Testis (tissue), 3 donors: ENCODE measurements around the gene COL6A3. TPM values are rescaled to one million over a fixed set of nuclear protein-coding genes. Genes with fewer than 3 reads are reported as not detected.
A peak's percentile ranks its signal among the peaks of the same experiment; 100 is the strongest.

Experiments
- DNase-seq: peaks from one replicate; pipeline ENCODE4 v3.0.0-alpha.2; 2019
- H3K27ac ChIP-seq, 2 donors: fragments of 200-600 bp; sonication (generic); one replicate each; pipeline ENCODE4 v1.5.1; 2019
- H3K27me3 ChIP-seq: fragments of 200-600 bp; sonication (generic); one replicate; pipeline ENCODE4 v1.5.1; 2019
- H3K36me3 ChIP-seq: fragments of 200-600 bp; sonication (generic); one replicate; pipeline ENCODE4 v1.5.1; 2017; ENCODE audit warnings: low read depth; ENCODE audit errors: missing control alignments
- H3K4me1 ChIP-seq: fragments of 200-600 bp; sonication (generic); one replicate; pipeline ENCODE4 v1.5.1; 2019
- H3K4me3 ChIP-seq, 2 donors: fragments of 200-600 bp; sonication (generic); one replicate each; pipeline ENCODE4 v1.5.1; 2017 to 2019
- H3K9me3 ChIP-seq: fragments of 200-600 bp; sonication (generic); one replicate; pipeline ENCODE4 v1.5.1; 2017
- CTCF ChIP-seq, 3 experiments: fragments of 450-650 bp in 2 of 3; fragments of 200-600 bp in 1 of 3; sonication (generic) in 1 of 3; IDR thresholded peaks; one replicate each; pipeline ENCODE4 v1.5.1; 2016 to 2019; ENCODE audit warnings: antibody characterized with exemption in 3 of 3, mild to moderate bottlenecking in 2 of 3, moderate library complexity in 1 of 3
- POLR2A ChIP-seq: fragments of 450-650 bp; IDR thresholded peaks from one replicate; pipeline ENCODE4 v1.6.1; 2017; ENCODE audit warnings: antibody characterized with exemption, mild to moderate bottlenecking, moderate library complexity
- WGBS, 2 donors: methylation state at CpG; one replicate each; pipeline ENCODE4 v1.1.5; 2018; 5-methylcytosine and 5-hydroxymethylcytosine counted together
- intact Hi-C: fragments of 100-400 bp; cut with DNase I; formaldehyde crosslinking; loops from one replicate; pipeline ENCODE4 v1.15.1; 2023; ENCODE audit warnings: low total_unique reads
- polyA plus RNA-seq: library from polyadenylated mRNA; stranded (reverse); fragments of 350-450 nt; fragmentation: Illumina TruSeq; extraction: RNeasy Lipid Tissue Mini Kit (QIAGEN cat#74804); gene quantifications from one replicate; pipeline ENCODE4 v1.2.3, GENCODE V29; 2014; ENCODE audit warnings: low read depth, low replicate concordance; ENCODE audit not compliant: insufficient read depth
- total RNA-seq, 2 donors: library from RNA; depleted of rRNA; stranded (reverse); fragments of >200 nt; gene quantifications; one replicate each; pipeline ENCODE4 v1.2.3, GENCODE V29; 2016

COL6A3 gene
- total and polyA plus RNA-seq, 3 donors from 2014 or later, result 35.1 to 93.1 (median 74.1) TPM

GRCh38 chr2:237452861-237453260, 38.9 kb upstream of the COL6A3 start:
- Histone ChIP-seq H3K27ac (no peak overlapping the region), H3K36me3 (no peaks in the 10 kb centered on the region), H3K4me1 (peaks cover 12% of the 10 kb centered on the region), H3K4me3 (no peak overlapping the region), H3K9me3 (no peaks in the 10 kb centered on the region), H3K27me3 (no peaks in the 10 kb centered on the region)
- intact Hi-C loops, result no loop called here
- no peak for DNase-seq
- TF ChIP-seq POLR2A (no peak), CTCF (IDR thresholded peaks at IDR 0.05) (no peak)
- WGBS, 2 donors, result 80 to 86% methylated on average over 3 of the region's 3 CpGs

GRCh38 chr2:237451643-237452469, 37.9 kb upstream of the COL6A3 start:
- DNase-seq, result no peak
- WGBS, 2 donors, result 67 to 75% methylated on average over 17 to 20 of the region's 20 CpGs
- Histone ChIP-seq H3K27ac (no peak overlapping the region), H3K9me3 (no peaks in the 10 kb centered on the region), H3K4me3 (no peak overlapping the region), H3K36me3 (no peaks in the 10 kb centered on the region), H3K4me1 (peaks cover 12% of the 10 kb centered on the region), H3K27me3 (no peaks in the 10 kb centered on the region)
- intact Hi-C loops, result no loop called here
- TF ChIP-seq POLR2A, result no peak
- no peak for TF ChIP-seq CTCF (IDR thresholded peaks at IDR 0.05)

- Histone ChIP-seq H3K27me3 (no peaks in the 10 kb centered on the region), H3K9me3 (no peaks in the 10 kb centered on the region), H3K4me1 (peaks cover 12% of the 10 kb centered on the region), H3K4me3 (no peak overlapping the region), H3K27ac (no peak overlapping the region), H3K36me3 (no peaks in the 10 kb centered on the region)
- intact Hi-C loops, result no loop called here
- TF ChIP-seq CTCF (IDR thresholded peaks at IDR 0.05) (no peak), POLR2A (no peak)
- no peak for DNase-seq
- 87 to 93% methylated on average over 8 to 13 of the region's 13 CpGs for WGBS, 2 donors
These were observed 36.6 kb upstream of the COL6A3 start for GRCh38 chr2:237450583-237450982.

- WGBS, 2 donors, result 93 to 94% methylated on average over 6 of the region's 6 CpGs
- H3K27ac ChIP-seq, result peak overlapping the region; percentile 33 to 58
- H3K27me3 ChIP-seq, result no peaks in the 10 kb centered on the region
- no peaks in the 10 kb centered on the region for H3K36me3 ChIP-seq
- H3K4me1 ChIP-seq, result peaks cover 12% of the 10 kb centered on the region
- H3K4me3 ChIP-seq, result no peak overlapping the region
- H3K9me3 ChIP-seq, result no peaks in the 10 kb centered on the region
- intact Hi-C loops, result no loop called here
- no peak for DNase-seq
- no peak for TF ChIP-seq POLR2A
- no peak for TF ChIP-seq CTCF (IDR thresholded peaks at IDR 0.05)
These were observed 36.1 kb upstream of the COL6A3 start for GRCh38 chr2:237450108-237450507.
